HUES48 (cell line): ENCODE results near the gene KAZN.

ENCODE experiments used
- H3K27ac ChIP-seq: one replicate; pipeline ENCODE4 v1.7.0; 2013; ENCODE audit warnings: low read depth, low read length, inconsistent platforms
- H3K27me3 ChIP-seq: 2 replicates; pipeline ENCODE4 v1.6.1; 2013; ENCODE audit warnings: mild to moderate bottlenecking, low read length; ENCODE audit not compliant: control insufficient read depth, insufficient read depth
- H3K36me3 ChIP-seq: 2 replicates; pipeline ENCODE4 v1.6.1; 2013; ENCODE audit warnings: low read length; ENCODE audit not compliant: control insufficient read depth, insufficient read depth
- H3K4me1 ChIP-seq: 2 replicates; pipeline ENCODE4 v1.6.1; 2013; ENCODE audit warnings: mild to moderate bottlenecking, low read length; ENCODE audit not compliant: control insufficient read depth, insufficient read depth
- H3K4me3 ChIP-seq: 2 replicates; pipeline ENCODE4 v1.5.1; 2013; ENCODE audit warnings: mild to moderate bottlenecking, low read depth, low read length
- H3K9ac ChIP-seq: 2 replicates; pipeline ENCODE4 v1.6.1; 2013; ENCODE audit warnings: mild to moderate bottlenecking, low read depth, low read length, moderate library complexity
- H3K9me3 ChIP-seq: 2 replicates; pipeline ENCODE4 v1.6.1; 2013; ENCODE audit warnings: low read length; ENCODE audit not compliant: control insufficient read depth, insufficient read depth

Gene KAZN

GRCh38 chr1:14826731-14827326 is 228.3 kb downstream of the KAZN start:
- no peak overlapping the region for H3K4me3 ChIP-seq
- 0 out of 2 replicates have a peak, but pooled peaks cover 4% of the 10 kb centered on the region for H3K4me1 ChIP-seq
- no peak overlapping the region for H3K9ac ChIP-seq
- no peaks in the 10 kb centered on the region for H3K27me3 ChIP-seq
- no peaks in the 10 kb centered on the region for H3K9me3 ChIP-seq
- H3K36me3 ChIP-seq: no peaks in the 10 kb centered on the region
- no peak overlapping the region for H3K27ac ChIP-seq

GRCh38 chr1:14827870-14828269 is 229.4 kb downstream of the KAZN start:
- no peak overlapping the region for H3K4me3 ChIP-seq
- H3K9me3 ChIP-seq: no peaks in the 10 kb centered on the region
- no peaks in the 10 kb centered on the region for H3K27me3 ChIP-seq
- H3K9ac ChIP-seq: no peak overlapping the region
- H3K36me3 ChIP-seq: no peaks in the 10 kb centered on the region
- 0 out of 2 replicates have a peak, but pooled peaks cover 4% of the 10 kb centered on the region for H3K4me1 ChIP-seq
- no peak overlapping the region for H3K27ac ChIP-seq

GRCh38 chr1:14828665-14829064 is 230.2 kb downstream of the KAZN start:
- Histone ChIP-seq H3K36me3 (no peaks in the 10 kb centered on the region), H3K27me3 (no peaks in the 10 kb centered on the region), H3K4me3 (no peak overlapping the region), H3K4me1 (0 out of 2 replicates have a peak, but pooled peaks cover 4% of the 10 kb centered on the region), H3K9me3 (no peaks in the 10 kb centered on the region), H3K9ac (no peak overlapping the region), H3K27ac (no peak overlapping the region)

- Histone ChIP-seq H3K9ac (no peak overlapping the region), H3K36me3 (no peaks in the 10 kb centered on the region), H3K9me3 (no peaks in the 10 kb centered on the region), H3K4me1 (no peaks in the 10 kb centered on the region), H3K27ac (no peak overlapping the region), H3K27me3 (no peaks in the 10 kb centered on the region), H3K4me3 (no peak overlapping the region)
Observed at GRCh38 chr1:14835725-14836124, 237.2 kb downstream of the KAZN start.

GRCh38 chr1:14836426-14837140 is 238.1 kb downstream of the KAZN start:
- H3K27me3 ChIP-seq: no peaks in the 10 kb centered on the region
- H3K4me3 ChIP-seq: no peak overlapping the region
- H3K9me3 ChIP-seq: peaks cover 3% of the 10 kb centered on the region; the same call in 1 of the 2 replicates
- no peak overlapping the region for H3K9ac ChIP-seq
- H3K4me1 ChIP-seq: no peaks in the 10 kb centered on the region
- no peak overlapping the region for H3K27ac ChIP-seq
- no peaks in the 10 kb centered on the region for H3K36me3 ChIP-seq

GRCh38 chr1:14840374-14840773 is 241.9 kb downstream of the KAZN start:
- H3K4me1 ChIP-seq: no peaks in the 10 kb centered on the region
- no peaks in the 10 kb centered on the region for H3K36me3 ChIP-seq
- no peak overlapping the region for H3K4me3 ChIP-seq
- H3K27me3 ChIP-seq: no peaks in the 10 kb centered on the region
- no peak overlapping the region for H3K27ac ChIP-seq
- peaks cover 16% of the 10 kb centered on the region for H3K9me3 ChIP-seq
- H3K9ac ChIP-seq: no peak overlapping the region

- no peak overlapping the region for H3K4me3 ChIP-seq
- H3K27ac ChIP-seq: no peak overlapping the region
- H3K9me3 ChIP-seq: peaks cover 16% of the 10 kb centered on the region
- H3K27me3 ChIP-seq: no peaks in the 10 kb centered on the region
- no peaks in the 10 kb centered on the region for H3K36me3 ChIP-seq
- H3K9ac ChIP-seq: no peak overlapping the region
- no peaks in the 10 kb centered on the region for H3K4me1 ChIP-seq
Observed at GRCh38 chr1:14841456-14841855, 243.0 kb downstream of the KAZN start.

- Histone ChIP-seq H3K4me3 (no peak overlapping the region), H3K9me3 (peaks cover 16% of the 10 kb centered on the region), H3K4me1 (no peaks in the 10 kb centered on the region), H3K27ac (no peak overlapping the region), H3K27me3 (no peaks in the 10 kb centered on the region), H3K36me3 (no peaks in the 10 kb centered on the region), H3K9ac (no peak overlapping the region)
Observed at GRCh38 chr1:14841951-14842350, 243.5 kb downstream of the KAZN start.

GRCh38 chr1:14842361-14842760 is 243.9 kb downstream of the KAZN start:
- no peaks in the 10 kb centered on the region for H3K27me3 ChIP-seq
- H3K9ac ChIP-seq: no peak overlapping the region
- H3K4me1 ChIP-seq: no peaks in the 10 kb centered on the region
- H3K27ac ChIP-seq: no peak overlapping the region
- H3K4me3 ChIP-seq: no peak overlapping the region
- H3K36me3 ChIP-seq: no peaks in the 10 kb centered on the region
- peaks cover 16% of the 10 kb centered on the region for H3K9me3 ChIP-seq

- no peaks in the 10 kb centered on the region for H3K27me3 ChIP-seq
- H3K9me3 ChIP-seq: peaks cover 16% of the 10 kb centered on the region
- H3K9ac ChIP-seq: no peak overlapping the region
- H3K36me3 ChIP-seq: no peaks in the 10 kb centered on the region
- H3K27ac ChIP-seq: no peak overlapping the region
- no peaks in the 10 kb centered on the region for H3K4me1 ChIP-seq
- no peak overlapping the region for H3K4me3 ChIP-seq
Observed at GRCh38 chr1:14842891-14843290, 244.4 kb downstream of the KAZN start.

GRCh38 chr1:14843525-14843924 is 245.0 kb downstream of the KAZN start:
- no peaks in the 10 kb centered on the region for H3K36me3 ChIP-seq

More at GRCh38 chr1:14843525-14843924, 245.0 kb downstream of the KAZN start:
- Histone ChIP-seq H3K9ac (no peak overlapping the region), H3K27ac (no peak overlapping the region), H3K4me3 (no peak overlapping the region), H3K27me3 (no peaks in the 10 kb centered on the region), H3K4me1 (no peaks in the 10 kb centered on the region), H3K9me3 (peaks cover 16% of the 10 kb centered on the region)
